ENCODE results near the gene BIRC6.

DNA sequence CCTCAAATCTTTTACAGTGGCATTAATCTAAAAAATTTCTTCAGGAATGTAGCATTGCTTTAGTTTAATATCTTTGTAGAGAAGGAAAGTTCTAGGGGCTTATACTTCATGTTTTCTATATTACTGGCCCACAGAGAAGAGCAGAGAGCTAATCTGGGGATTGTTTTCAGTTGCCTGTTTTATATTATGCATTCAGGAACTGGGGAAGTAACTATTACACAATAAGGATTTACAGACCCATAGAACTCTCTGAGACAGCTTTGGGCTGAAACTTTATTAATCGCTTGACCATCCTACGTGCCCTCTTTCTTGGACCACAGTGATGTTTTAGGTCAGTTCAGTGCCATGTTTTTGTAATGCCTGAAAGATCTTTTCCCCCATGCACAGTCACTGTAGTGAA lies 29.9 kb downstream of the BIRC6 start:
- TF ChIP-seq, protein P1, sequence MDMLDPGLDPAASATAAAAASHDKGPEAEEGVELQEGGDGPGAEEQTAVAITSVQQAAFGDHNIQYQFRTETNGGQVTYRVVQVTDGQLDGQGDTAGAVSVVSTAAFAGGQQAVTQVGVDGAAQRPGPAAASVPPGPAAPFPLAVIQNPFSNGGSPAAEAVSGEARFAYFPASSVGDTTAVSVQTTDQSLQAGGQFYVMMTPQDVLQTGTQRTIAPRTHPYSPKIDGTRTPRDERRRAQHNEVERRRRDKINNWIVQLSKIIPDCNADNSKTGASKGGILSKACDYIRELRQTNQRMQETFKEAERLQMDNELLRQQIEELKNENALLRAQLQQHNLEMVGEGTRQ (IDR thresholded peaks at IDR 0.05) = no peak
- TF ChIP-seq, protein P2, sequence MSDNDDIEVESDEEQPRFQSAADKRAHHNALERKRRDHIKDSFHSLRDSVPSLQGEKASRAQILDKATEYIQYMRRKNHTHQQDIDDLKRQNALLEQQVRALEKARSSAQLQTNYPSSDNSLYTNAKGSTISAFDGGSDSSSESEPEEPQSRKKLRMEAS (IDR thresholded peaks at IDR 0.05) = no peak
- TF ChIP-seq RAD21 (conservative IDR thresholded peaks at IDR 0.05 in 1 of 2, IDR thresholded peaks at IDR 0.05 in 1 of 2) = no peak
- TF ChIP-seq, protein P3, sequence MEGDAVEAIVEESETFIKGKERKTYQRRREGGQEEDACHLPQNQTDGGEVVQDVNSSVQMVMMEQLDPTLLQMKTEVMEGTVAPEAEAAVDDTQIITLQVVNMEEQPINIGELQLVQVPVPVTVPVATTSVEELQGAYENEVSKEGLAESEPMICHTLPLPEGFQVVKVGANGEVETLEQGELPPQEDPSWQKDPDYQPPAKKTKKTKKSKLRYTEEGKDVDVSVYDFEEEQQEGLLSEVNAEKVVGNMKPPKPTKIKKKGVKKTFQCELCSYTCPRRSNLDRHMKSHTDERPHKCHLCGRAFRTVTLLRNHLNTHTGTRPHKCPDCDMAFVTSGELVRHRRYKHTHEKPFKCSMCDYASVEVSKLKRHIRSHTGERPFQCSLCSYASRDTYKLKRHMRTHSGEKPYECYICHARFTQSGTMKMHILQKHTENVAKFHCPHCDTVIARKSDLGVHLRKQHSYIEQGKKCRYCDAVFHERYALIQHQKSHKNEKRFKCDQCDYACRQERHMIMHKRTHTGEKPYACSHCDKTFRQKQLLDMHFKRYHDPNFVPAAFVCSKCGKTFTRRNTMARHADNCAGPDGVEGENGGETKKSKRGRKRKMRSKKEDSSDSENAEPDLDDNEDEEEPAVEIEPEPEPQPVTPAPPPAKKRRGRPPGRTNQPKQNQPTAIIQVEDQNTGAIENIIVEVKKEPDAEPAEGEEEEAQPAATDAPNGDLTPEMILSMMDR (IDR thresholded peaks at IDR 0.05) = no peak
- no peak for TF ChIP-seq POLR2A (IDR thresholded peaks at IDR 0.05; ENCODE audit: low read length)
- TF ChIP-seq CEBPB (IDR thresholded peaks at IDR 0.05) = no peak
